HG03442 (cell line): ENCODE results near the gene PIGN.

Experiments used
- ATAC-seq: cut with Tn5 transposase; IDR thresholded peaks from one replicate; pipeline ENCODE4 v1.9.1; 2021; ENCODE audit warnings: mild to moderate bottlenecking, moderate library complexity; ENCODE audit not compliant: unreplicated experiment

Gene PIGN

GRCh38 chr18:62186774-62187542 is at the start of gene PIGN, which contains the start of gene RELCH:
PIGN (minus strand) TSS chr18:62187056; CDS start chr18:62161353, 25,703 bp downstream.
RELCH (plus strand) TSS chr18:62187255; CDS start chr18:62187506, 251 bp downstream.
- peak; percentile 90 for ATAC-seq

GRCh38 chr18:62236252-62236651 is 49.4 kb upstream of the PIGN start:
- ATAC-seq = no peak

- no peak for ATAC-seq
Observed at GRCh38 chr18:62226047-62226446, 39.2 kb upstream of the PIGN start.

- no peak for ATAC-seq
Observed at GRCh38 chr18:62224229-62224628, 37.4 kb upstream of the PIGN start.

GRCh38 chr18:62214790-62215189 is 27.9 kb upstream of the PIGN start:
- ATAC-seq = no peak

GRCh38 chr18:62211325-62211828 is 24.5 kb upstream of the PIGN start:
- no peak for ATAC-seq

- ATAC-seq = no peak
Observed at GRCh38 chr18:62210138-62210537, 23.3 kb upstream of the PIGN start.

GRCh38 chr18:62209046-62209445 is 22.2 kb upstream of the PIGN start:
- ATAC-seq = no peak

- no peak for ATAC-seq
Observed at GRCh38 chr18:62206593-62206992, 19.7 kb upstream of the PIGN start.

GRCh38 chr18:62205824-62206223 is 19.0 kb upstream of the PIGN start:
- no peak for ATAC-seq

- no peak for ATAC-seq
Observed at GRCh38 chr18:62201870-62202269, 15.0 kb upstream of the PIGN start.

GRCh38 chr18:62200121-62200914 is 13.5 kb upstream of the PIGN start:
- peak; percentile 61 for ATAC-seq

GRCh38 chr18:62199629-62200028 is 12.8 kb upstream of the PIGN start:
- ATAC-seq = no peak

GRCh38 chr18:62198259-62198658 is 11.4 kb upstream of the PIGN start:
- no peak for ATAC-seq

GRCh38 chr18:62196980-62197379 is 10.1 kb upstream of the PIGN start:
- ATAC-seq = no peak

- no peak for ATAC-seq
Observed at GRCh38 chr18:62196079-62196478, 9.2 kb upstream of the PIGN start.

- ATAC-seq = no peak
Observed at GRCh38 chr18:62189208-62189607, 2.4 kb upstream of the PIGN start.

- no peak for ATAC-seq
Observed at GRCh38 chr18:62187543-62188510, 971 bp upstream of the PIGN start.

GRCh38 chr18:62186499-62186773 is 420 bp downstream of the PIGN start:
- no peak for ATAC-seq

- no peak for ATAC-seq
Observed at GRCh38 chr18:62183578-62184195, 3.2 kb downstream of the PIGN start.
